Measurements from ENCODE around the gene NSD1. TPM values are rescaled to one million over a fixed set of nuclear protein-coding genes. Genes with fewer than 3 reads are reported as not detected.

Gene NSD1
- total and polyA plus RNA-seq, 2 experiments from 2014 or later, result 26.6 to 28.8 TPM

DNA sequence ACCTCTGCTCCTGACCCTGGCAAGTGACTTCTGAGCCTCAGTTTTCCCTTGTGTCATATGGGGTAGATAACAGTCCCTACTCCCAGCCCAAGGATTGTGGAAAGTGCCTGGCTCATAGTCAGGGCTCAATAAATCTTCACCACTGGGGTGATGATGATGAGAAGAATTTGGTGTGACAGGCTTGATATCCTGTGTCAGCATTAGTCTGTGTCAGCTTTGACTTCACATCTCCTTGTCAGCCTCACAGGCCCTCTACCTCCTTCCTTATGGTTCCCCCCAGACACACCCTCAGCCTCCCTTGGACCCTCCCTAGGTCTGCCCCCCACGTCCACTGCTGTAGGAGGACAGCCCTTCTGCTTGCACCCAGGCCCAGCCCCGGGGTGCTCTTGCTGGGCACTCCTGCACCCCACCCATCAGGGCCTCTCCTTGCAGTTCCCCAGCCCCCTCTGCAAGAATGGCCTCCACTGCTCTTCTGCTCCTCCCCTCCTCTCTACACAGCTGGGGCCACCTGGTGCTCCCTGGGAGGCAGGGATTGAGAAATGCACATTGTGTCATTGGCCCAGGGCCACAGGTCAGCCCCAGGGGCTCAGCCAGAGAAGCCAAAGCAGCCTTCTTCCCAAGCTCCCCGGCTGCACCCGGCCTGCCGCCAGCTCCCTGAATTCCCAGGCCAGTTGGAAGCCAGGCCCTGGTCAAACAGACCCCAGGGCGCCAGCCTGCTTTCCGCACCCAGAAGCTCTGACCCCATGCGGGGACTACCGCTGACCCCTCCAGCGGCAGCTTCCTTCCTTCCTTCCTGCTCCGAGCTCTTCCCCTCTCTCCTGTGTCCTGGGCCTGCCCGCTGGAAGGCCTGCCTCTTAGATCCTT is 39.1 kb upstream of the NSD1 start:
- Histone ChIP-seq H2AFZ (no peak overlapping the region), H3K36me3 (replicated peaks; ENCODE audit: insufficient read depth, low read depth) (no peaks in the 10 kb centered on the region), H3K4me1 (ENCODE audit: insufficient read depth) (peaks cover 19% of the 10 kb centered on the region), H3K9me2 (replicated peaks; ENCODE audit: insufficient read depth) (no peaks in the 10 kb centered on the region), H3K27ac (no peak overlapping the region), H4K20me1 (ENCODE audit: insufficient read depth, poor library complexity, severe bottlenecking) (no peaks in the 10 kb centered on the region), H3K4me2 (no peak overlapping the region), H3K4me3 (no peak overlapping the region), H3K27me3 (no peaks in the 10 kb centered on the region), H3K9me3 (ENCODE audit: low read depth) (no peaks in the 10 kb centered on the region), H3K79me2 (peaks cover 4% of the 10 kb centered on the region)
- no peak for TF ChIP-seq EZH2phosphoT487 (IDR thresholded peaks at IDR 0.05; ENCODE audit: low read depth, severe bottlenecking, unreplicated experiment)
- TF ChIP-seq EZH2 (IDR thresholded peaks at IDR 0.05; ENCODE audit: borderline replicate concordance), result no peak
- TF ChIP-seq, protein P1, sequence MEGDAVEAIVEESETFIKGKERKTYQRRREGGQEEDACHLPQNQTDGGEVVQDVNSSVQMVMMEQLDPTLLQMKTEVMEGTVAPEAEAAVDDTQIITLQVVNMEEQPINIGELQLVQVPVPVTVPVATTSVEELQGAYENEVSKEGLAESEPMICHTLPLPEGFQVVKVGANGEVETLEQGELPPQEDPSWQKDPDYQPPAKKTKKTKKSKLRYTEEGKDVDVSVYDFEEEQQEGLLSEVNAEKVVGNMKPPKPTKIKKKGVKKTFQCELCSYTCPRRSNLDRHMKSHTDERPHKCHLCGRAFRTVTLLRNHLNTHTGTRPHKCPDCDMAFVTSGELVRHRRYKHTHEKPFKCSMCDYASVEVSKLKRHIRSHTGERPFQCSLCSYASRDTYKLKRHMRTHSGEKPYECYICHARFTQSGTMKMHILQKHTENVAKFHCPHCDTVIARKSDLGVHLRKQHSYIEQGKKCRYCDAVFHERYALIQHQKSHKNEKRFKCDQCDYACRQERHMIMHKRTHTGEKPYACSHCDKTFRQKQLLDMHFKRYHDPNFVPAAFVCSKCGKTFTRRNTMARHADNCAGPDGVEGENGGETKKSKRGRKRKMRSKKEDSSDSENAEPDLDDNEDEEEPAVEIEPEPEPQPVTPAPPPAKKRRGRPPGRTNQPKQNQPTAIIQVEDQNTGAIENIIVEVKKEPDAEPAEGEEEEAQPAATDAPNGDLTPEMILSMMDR (IDR thresholded peaks at IDR 0.05; ENCODE audit: poor library complexity), result no peak
- DNase-seq (ENCODE audit: low spot score), result peak; percentile 66
- WGBS (ENCODE audit: low lambda C conversion rate, missing lambda C conversion rate), result 79% methylated on average over 12 of the region's 12 CpGs

DNA sequence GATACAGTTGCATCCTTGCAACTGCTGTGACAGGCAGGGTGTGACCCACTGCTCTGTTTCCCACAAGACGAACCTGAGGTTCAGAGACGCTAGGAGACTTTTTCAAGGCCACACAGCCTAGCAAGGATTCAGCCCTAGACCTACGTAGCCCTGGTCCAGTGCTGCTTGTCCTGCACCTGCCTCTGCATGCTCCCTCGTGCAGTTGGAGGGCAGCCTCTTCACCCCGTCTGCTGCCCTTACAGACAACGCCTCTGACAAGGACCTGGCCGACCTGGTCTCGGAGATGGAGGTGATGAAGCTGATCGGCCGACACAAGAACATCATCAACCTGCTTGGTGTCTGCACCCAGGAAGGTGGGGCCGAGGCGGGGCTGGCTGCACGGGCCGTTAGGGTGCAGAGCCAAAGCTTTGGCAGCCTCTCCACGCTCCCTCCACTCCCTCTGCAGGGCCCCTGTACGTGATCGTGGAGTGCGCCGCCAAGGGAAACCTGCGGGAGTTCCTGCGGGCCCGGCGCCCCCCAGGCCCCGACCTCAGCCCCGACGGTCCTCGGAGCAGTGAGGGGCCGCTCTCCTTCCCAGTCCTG is 38.4 kb upstream of the NSD1 start:
- Histone ChIP-seq H3K4me1 (ENCODE audit: insufficient read depth) (peaks cover 16% of the 10 kb centered on the region), H3K4me2 (no peak overlapping the region), H3K27ac (no peak overlapping the region), H3K27me3 (no peaks in the 10 kb centered on the region), H3K36me3 (replicated peaks; ENCODE audit: insufficient read depth, low read depth) (no peaks in the 10 kb centered on the region), H3K9me3 (ENCODE audit: low read depth) (no peaks in the 10 kb centered on the region), H2AFZ (no peak overlapping the region), H3K9me2 (replicated peaks; ENCODE audit: insufficient read depth) (no peaks in the 10 kb centered on the region), H3K4me3 (no peak overlapping the region), H3K79me2 (no peaks in the 10 kb centered on the region), H4K20me1 (ENCODE audit: insufficient read depth, poor library complexity, severe bottlenecking) (no peaks in the 10 kb centered on the region)
- no peak for DNase-seq (ENCODE audit: low spot score)
- no peak for TF ChIP-seq EZH2phosphoT487 (IDR thresholded peaks at IDR 0.05; ENCODE audit: low read depth, severe bottlenecking, unreplicated experiment)
- TF ChIP-seq EZH2 (IDR thresholded peaks at IDR 0.05; ENCODE audit: borderline replicate concordance), result no peak
- TF ChIP-seq, protein P1 (IDR thresholded peaks at IDR 0.05; ENCODE audit: poor library complexity), result no peak
- WGBS (ENCODE audit: low lambda C conversion rate, missing lambda C conversion rate), result 92% methylated on average over 28 of the region's 28 CpGs

DNA sequence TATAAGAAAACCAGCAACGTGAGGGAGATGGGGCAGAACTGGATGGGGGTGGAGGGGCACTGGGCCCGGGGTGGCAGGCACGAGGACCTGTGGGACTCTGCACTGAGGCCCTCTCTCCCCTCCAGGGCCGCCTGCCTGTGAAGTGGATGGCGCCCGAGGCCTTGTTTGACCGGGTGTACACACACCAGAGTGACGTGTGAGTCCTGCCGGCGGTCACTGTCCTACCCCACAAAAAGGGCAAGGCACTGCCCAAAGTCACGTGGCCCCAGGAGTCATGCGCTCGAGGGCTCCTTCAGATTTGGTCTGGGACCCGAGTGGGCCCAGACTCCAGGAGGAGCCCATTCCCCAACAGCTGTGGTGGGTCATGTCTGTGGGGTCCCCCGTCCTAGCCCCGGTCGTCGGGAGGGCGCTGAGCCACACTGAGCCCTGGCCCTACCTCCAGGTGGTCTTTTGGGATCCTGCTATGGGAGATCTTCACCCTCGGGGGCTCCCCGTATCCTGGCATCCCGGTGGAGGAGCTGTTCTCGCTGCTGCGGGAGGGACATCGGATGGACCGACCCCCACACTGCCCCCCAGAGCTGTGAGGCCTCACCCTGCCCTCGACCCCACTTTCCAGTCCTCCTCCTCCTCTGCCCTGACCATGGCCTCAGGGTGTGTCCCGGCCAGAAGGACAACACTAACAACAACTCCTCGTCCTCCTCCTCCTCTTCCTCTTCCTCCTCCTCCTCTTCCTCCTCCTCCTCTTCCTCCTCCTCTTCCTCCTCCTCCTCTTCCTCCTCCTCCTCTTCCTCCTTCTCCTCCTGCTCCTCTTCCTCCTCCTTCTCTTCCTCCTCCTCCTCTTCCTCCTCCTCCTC is 37.2 kb upstream of the NSD1 start:
- TF ChIP-seq EZH2phosphoT487 (IDR thresholded peaks at IDR 0.05; ENCODE audit: low read depth, severe bottlenecking, unreplicated experiment) (no peak), EZH2 (IDR thresholded peaks at IDR 0.05; ENCODE audit: borderline replicate concordance) (no peak)
- TF ChIP-seq, protein P1 (IDR thresholded peaks at IDR 0.05; ENCODE audit: poor library complexity), result no peak
- no peaks in the 10 kb centered on the region for H4K20me1 ChIP-seq (ENCODE audit: insufficient read depth, poor library complexity, severe bottlenecking)
- H3K79me2 ChIP-seq, result no peaks in the 10 kb centered on the region
- no peak overlapping the region for H3K4me3 ChIP-seq
- no peaks in the 10 kb centered on the region for H3K9me3 ChIP-seq (ENCODE audit: low read depth)
- no peak overlapping the region for H2AFZ ChIP-seq
- peaks cover 16% of the 10 kb centered on the region for H3K4me1 ChIP-seq (ENCODE audit: insufficient read depth)
- no peak overlapping the region for H3K27ac ChIP-seq
- H3K36me3 ChIP-seq (replicated peaks; ENCODE audit: insufficient read depth, low read depth), result no peaks in the 10 kb centered on the region
- 95% methylated on average over 23 of the region's 29 CpGs for whole genome bisulfite sequencing (ENCODE audit: low lambda C conversion rate, missing lambda C conversion rate)
- DNase-seq (ENCODE audit: low spot score), result no peak
- no peaks in the 10 kb centered on the region for H3K27me3 ChIP-seq
- no peak overlapping the region for H3K4me2 ChIP-seq
- H3K9me2 ChIP-seq (replicated peaks; ENCODE audit: insufficient read depth), result no peaks in the 10 kb centered on the region
